Measurements from ENCODE around the gene NUAK1. TPM values are rescaled to one million over a fixed set of nuclear protein-coding genes. Genes with fewer than 3 reads are reported as not detected.

Gene NUAK1
- total and polyA plus RNA-seq, 2 donors = 2.1 to 4.3 TPM

- no peak for DNase-seq (ENCODE audit: low read depth in 6 of 9, low spot score in 9 of 9)
- no peaks in the 10 kb centered on the region for H3K36me3 ChIP-seq (ENCODE audit: control insufficient read depth in 2 of 2, insufficient read depth in 2 of 2, low read length in 1 of 2)
- H3K27ac ChIP-seq (ENCODE audit: low read depth in 1 of 2, low read length in 1 of 2) = no peak overlapping the region
- H3K9me3 ChIP-seq (ENCODE audit: control insufficient read depth in 2 of 2, insufficient read depth in 1 of 2, low read length in 1 of 2) = no peaks in the 10 kb centered on the region
- WGBS = 69% methylated on average over 11 of the region's 11 CpGs
- H3K4me3 ChIP-seq (ENCODE audit: low read length in 2 of 2) = no peak overlapping the region
- H3K27me3 ChIP-seq (ENCODE audit: control insufficient read depth in 2 of 2, insufficient read depth in 1 of 2, low read length in 1 of 2) = peaks cover 0 to 3% of the 10 kb centered on the region in 2 donors
- no peaks in the 10 kb centered on the region for H3K4me1 ChIP-seq (ENCODE audit: control insufficient read depth in 2 of 2, insufficient read depth in 2 of 2, low read length in 2 of 2)
These were observed 10.0 kb downstream of the NUAK1 start for GRCh38 chr12:106128585-106129328.

GRCh38 chr12:106127338-106128126 is 11.2 kb downstream of the NUAK1 start:
- H3K27me3 ChIP-seq (ENCODE audit: control insufficient read depth in 2 of 2, insufficient read depth in 1 of 2, low read length in 1 of 2) = peaks cover 0 to 3% of the 10 kb centered on the region in 2 donors
- H3K36me3 ChIP-seq (ENCODE audit: control insufficient read depth in 2 of 2, insufficient read depth in 2 of 2, low read length in 1 of 2) = no peaks in the 10 kb centered on the region
- H3K27ac ChIP-seq (ENCODE audit: low read depth in 1 of 2, low read length in 1 of 2) = no peak overlapping the region
- H3K4me1 ChIP-seq (ENCODE audit: control insufficient read depth in 2 of 2, insufficient read depth in 2 of 2, low read length in 2 of 2) = no peaks in the 10 kb centered on the region
- H3K9me3 ChIP-seq (ENCODE audit: control insufficient read depth in 2 of 2, insufficient read depth in 1 of 2, low read length in 1 of 2) = no peaks in the 10 kb centered on the region
- 85% methylated on average over 10 of the region's 10 CpGs for WGBS
- H3K4me3 ChIP-seq (ENCODE audit: low read length in 2 of 2) = no peak overlapping the region
- DNase-seq (ENCODE audit: low read depth in 6 of 9, low spot score in 9 of 9) = no peak

GRCh38 chr12:106126441-106127337 is 12.1 kb downstream of the NUAK1 start:
- H3K27ac ChIP-seq (ENCODE audit: low read depth in 1 of 2, low read length in 1 of 2) = no peak overlapping the region
- no peaks in the 10 kb centered on the region for H3K9me3 ChIP-seq (ENCODE audit: control insufficient read depth in 2 of 2, insufficient read depth in 1 of 2, low read length in 1 of 2)
- no peak overlapping the region for H3K4me3 ChIP-seq (ENCODE audit: low read length in 2 of 2)
- no peaks in the 10 kb centered on the region for H3K4me1 ChIP-seq (ENCODE audit: control insufficient read depth in 2 of 2, insufficient read depth in 2 of 2, low read length in 2 of 2)
- no peaks in the 10 kb centered on the region for H3K36me3 ChIP-seq (ENCODE audit: control insufficient read depth in 2 of 2, insufficient read depth in 2 of 2, low read length in 1 of 2)
- WGBS = 97% methylated on average over 2 of the region's 2 CpGs
- DNase-seq (ENCODE audit: low read depth in 6 of 9, low spot score in 9 of 9) = no peak
- peaks cover 0 to 1% of the 10 kb centered on the region in 2 donors for H3K27me3 ChIP-seq (ENCODE audit: control insufficient read depth in 2 of 2, insufficient read depth in 1 of 2, low read length in 1 of 2)

- Histone ChIP-seq H3K27me3 (ENCODE audit: control insufficient read depth in 2 of 2, insufficient read depth in 1 of 2, low read length in 1 of 2) (no peaks in the 10 kb centered on the region), H3K4me1 (ENCODE audit: control insufficient read depth in 2 of 2, insufficient read depth in 2 of 2, low read length in 2 of 2) (no peaks in the 10 kb centered on the region), H3K27ac (ENCODE audit: low read depth in 1 of 2, low read length in 1 of 2) (no peak overlapping the region), H3K4me3 (ENCODE audit: low read length in 2 of 2) (no peak overlapping the region), H3K9me3 (ENCODE audit: control insufficient read depth in 2 of 2, insufficient read depth in 1 of 2, low read length in 1 of 2) (no peaks in the 10 kb centered on the region), H3K36me3 (ENCODE audit: control insufficient read depth in 2 of 2, insufficient read depth in 2 of 2, low read length in 1 of 2) (no peaks in the 10 kb centered on the region)
- DNase-seq (ENCODE audit: low read depth in 6 of 9, low spot score in 9 of 9) = no peak
- WGBS = 88% methylated on average over 9 of the region's 9 CpGs
These were observed 13.2 kb downstream of the NUAK1 start for GRCh38 chr12:106125351-106126095.

GRCh38 chr12:106123551-106124081 is 15.1 kb downstream of the NUAK1 start:
- DNase-seq (ENCODE audit: low read depth in 6 of 9, low spot score in 9 of 9) = no peak
- Histone ChIP-seq H3K4me3 (ENCODE audit: low read length in 2 of 2) (no peak overlapping the region), H3K27ac (ENCODE audit: low read depth in 1 of 2, low read length in 1 of 2) (no peak overlapping the region), H3K4me1 (ENCODE audit: control insufficient read depth in 2 of 2, insufficient read depth in 2 of 2, low read length in 2 of 2) (no peaks in the 10 kb centered on the region), H3K9me3 (ENCODE audit: control insufficient read depth in 2 of 2, insufficient read depth in 1 of 2, low read length in 1 of 2) (no peaks in the 10 kb centered on the region), H3K36me3 (ENCODE audit: control insufficient read depth in 2 of 2, insufficient read depth in 2 of 2, low read length in 1 of 2) (no peaks in the 10 kb centered on the region), H3K27me3 (ENCODE audit: control insufficient read depth in 2 of 2, insufficient read depth in 1 of 2, low read length in 1 of 2) (no peaks in the 10 kb centered on the region)
- 91% methylated on average over 10 of the region's 10 CpGs for WGBS

GRCh38 chr12:106123110-106123509 is 15.6 kb downstream of the NUAK1 start:
- no peak overlapping the region for H3K27ac ChIP-seq (ENCODE audit: low read depth in 1 of 2, low read length in 1 of 2)

GRCh38 chr12:106122004-106122403 is 16.8 kb downstream of the NUAK1 start:
- H3K27me3 ChIP-seq (ENCODE audit: control insufficient read depth in 2 of 2, insufficient read depth in 1 of 2, low read length in 1 of 2) = no peaks in the 10 kb centered on the region
- no peaks in the 10 kb centered on the region for H3K9me3 ChIP-seq (ENCODE audit: control insufficient read depth in 2 of 2, insufficient read depth in 1 of 2, low read length in 1 of 2)
- H3K4me3 ChIP-seq (ENCODE audit: low read length in 2 of 2) = no peak overlapping the region
- WGBS = 94% methylated on average over 3 of the region's 3 CpGs
- H3K27ac ChIP-seq (ENCODE audit: low read depth in 1 of 2, low read length in 1 of 2) = no peak overlapping the region
- H3K4me1 ChIP-seq (ENCODE audit: control insufficient read depth in 2 of 2, insufficient read depth in 2 of 2, low read length in 2 of 2) = no peaks in the 10 kb centered on the region
- DNase-seq (ENCODE audit: low read depth in 6 of 9, low spot score in 9 of 9) = no peak
- H3K36me3 ChIP-seq (ENCODE audit: control insufficient read depth in 2 of 2, insufficient read depth in 2 of 2, low read length in 1 of 2) = no peaks in the 10 kb centered on the region

More at GRCh38 chr12:106123110-106123509, 15.6 kb downstream of the NUAK1 start:
- H3K4me1 ChIP-seq (ENCODE audit: control insufficient read depth in 2 of 2, insufficient read depth in 2 of 2, low read length in 2 of 2) = no peaks in the 10 kb centered on the region
- H3K9me3 ChIP-seq (ENCODE audit: control insufficient read depth in 2 of 2, insufficient read depth in 1 of 2, low read length in 1 of 2) = no peaks in the 10 kb centered on the region
- no peaks in the 10 kb centered on the region for H3K36me3 ChIP-seq (ENCODE audit: control insufficient read depth in 2 of 2, insufficient read depth in 2 of 2, low read length in 1 of 2)
- DNase-seq (ENCODE audit: low read depth in 6 of 9, low spot score in 9 of 9) = no peak
- 85% methylated on average over 5 of the region's 5 CpGs for WGBS
- no peaks in the 10 kb centered on the region for H3K27me3 ChIP-seq (ENCODE audit: control insufficient read depth in 2 of 2, insufficient read depth in 1 of 2, low read length in 1 of 2)
- H3K4me3 ChIP-seq (ENCODE audit: low read length in 2 of 2) = no peak overlapping the region

GRCh38 chr12:106120519-106121105 is 18.1 kb downstream of the NUAK1 start:
- Histone ChIP-seq H3K4me1 (ENCODE audit: control insufficient read depth in 2 of 2, insufficient read depth in 2 of 2, low read length in 2 of 2) (no peaks in the 10 kb centered on the region), H3K27ac (ENCODE audit: low read depth in 1 of 2, low read length in 1 of 2) (no peak overlapping the region), H3K27me3 (ENCODE audit: control insufficient read depth in 2 of 2, insufficient read depth in 1 of 2, low read length in 1 of 2) (no peaks in the 10 kb centered on the region), H3K9me3 (ENCODE audit: control insufficient read depth in 2 of 2, insufficient read depth in 1 of 2, low read length in 1 of 2) (no peaks in the 10 kb centered on the region), H3K36me3 (ENCODE audit: control insufficient read depth in 2 of 2, insufficient read depth in 2 of 2, low read length in 1 of 2) (no peaks in the 10 kb centered on the region), H3K4me3 (ENCODE audit: low read length in 2 of 2) (no peak overlapping the region)
- no peak for DNase-seq (ENCODE audit: low read depth in 6 of 9, low spot score in 9 of 9)
- WGBS = 92% methylated on average over 8 of the region's 8 CpGs

Data from thymus (tissue), 11 donors.